HG03520 (cell line): ENCODE results near the gene MUL1.

Source experiments
- ATAC-seq: cut with Tn5 transposase; IDR thresholded peaks from one replicate; pipeline ENCODE4 v1.9.1; 2021; ENCODE audit warnings: mild to moderate bottlenecking, moderate library complexity; ENCODE audit not compliant: unreplicated experiment

The MUL1 gene

DNA sequence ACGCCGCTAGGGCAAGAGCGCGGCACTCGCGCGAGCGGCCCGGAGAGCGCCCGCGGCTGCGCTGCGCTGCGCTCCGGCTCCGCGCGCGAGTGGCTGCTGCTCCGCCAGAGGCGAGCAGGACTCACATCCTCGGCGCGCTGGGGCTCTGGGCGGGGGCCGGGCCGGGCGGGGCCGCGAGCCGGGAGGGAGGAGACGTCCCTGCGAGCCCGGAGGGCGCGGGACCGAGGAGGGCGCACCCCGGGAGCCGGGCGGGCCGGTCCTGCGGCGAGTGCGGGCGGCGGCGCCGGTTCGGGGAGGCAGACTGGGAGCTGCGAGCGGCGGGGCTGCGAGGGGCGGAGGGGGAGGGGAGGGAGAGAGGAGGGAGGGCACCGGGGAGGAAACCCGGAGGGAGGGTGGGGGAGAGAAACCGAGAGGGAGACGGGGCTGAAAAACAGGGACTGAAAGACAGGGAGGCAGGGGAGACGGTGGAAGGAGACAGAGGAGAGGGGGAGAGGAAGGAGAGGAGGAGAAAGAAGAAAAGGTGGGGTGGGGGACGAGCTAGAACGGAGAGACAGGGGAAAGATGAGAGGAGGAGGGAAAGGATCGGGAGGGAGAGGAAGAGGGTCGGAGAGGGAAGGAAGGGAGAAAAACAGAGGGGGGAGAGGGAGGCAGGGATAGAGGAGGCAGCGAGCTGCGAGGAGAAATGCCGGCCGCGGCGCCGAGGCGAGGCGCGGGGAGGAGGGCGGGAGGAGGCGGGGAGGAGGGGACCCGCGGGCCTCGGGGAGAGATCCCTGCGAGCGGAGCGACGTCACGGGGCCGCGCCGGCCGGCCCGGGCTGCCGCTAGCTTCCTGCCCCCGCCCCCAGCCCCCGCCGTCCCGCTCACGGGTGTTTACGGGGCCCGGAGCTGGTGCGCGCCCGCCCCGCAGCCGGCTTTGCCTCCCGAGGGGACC, 22.2 kb downstream of the MUL1 start, which contains the start of gene CAMK2N1:
Gene CAMK2N1 (minus strand): TSS at position 684 of the 930 bp plus-strand sequence. CDS start 831 bp downstream, outside the sequence.
- ATAC-seq = no peak

DNA sequence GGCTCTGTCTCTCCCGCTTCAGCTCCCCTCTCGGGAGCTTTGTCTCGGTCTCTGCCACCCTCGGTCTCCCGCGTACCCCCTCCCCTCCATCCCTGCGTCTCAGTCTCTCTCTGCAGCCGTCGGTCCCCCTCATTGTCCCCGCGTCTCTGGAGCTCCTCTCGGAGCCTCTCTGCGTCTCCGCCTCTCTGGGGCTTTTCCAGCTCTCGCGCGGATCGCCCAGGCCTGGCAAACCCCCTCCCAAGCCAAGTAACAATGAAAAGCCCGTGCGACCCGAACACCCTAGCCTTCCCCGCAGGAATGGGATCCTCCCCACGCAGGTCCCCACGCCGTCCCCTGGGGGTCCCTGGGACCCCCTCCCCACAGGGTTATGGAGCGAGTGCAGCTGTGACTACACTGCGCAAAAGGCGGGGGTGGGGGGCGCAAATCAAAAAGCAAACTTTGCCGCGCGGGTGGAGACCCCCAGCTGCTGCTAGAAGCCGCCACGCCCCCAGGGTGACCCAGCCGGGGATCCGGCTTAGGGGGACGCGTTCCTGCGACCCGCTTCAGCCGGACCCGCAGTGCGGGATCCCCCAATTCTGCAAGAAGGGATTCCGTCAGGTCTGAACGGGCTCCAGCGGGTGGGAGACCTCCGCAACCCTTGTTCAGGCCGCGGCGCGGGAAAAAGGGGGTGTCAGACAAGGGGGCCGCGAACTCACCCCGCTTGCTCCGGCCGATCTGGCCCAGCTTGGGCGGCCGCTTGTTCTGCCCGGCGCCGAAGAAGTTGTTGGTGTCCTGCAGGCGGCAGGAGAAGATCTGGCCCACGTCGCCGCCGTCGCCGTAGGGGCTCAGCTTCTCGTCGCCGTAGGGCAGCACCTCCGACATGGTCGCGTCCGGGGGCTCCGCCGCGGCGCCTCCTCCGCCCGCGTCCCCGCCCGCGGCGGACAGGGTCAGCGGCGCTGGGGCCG, 23.2 kb downstream of the MUL1 start:
- no peak for ATAC-seq

DNA sequence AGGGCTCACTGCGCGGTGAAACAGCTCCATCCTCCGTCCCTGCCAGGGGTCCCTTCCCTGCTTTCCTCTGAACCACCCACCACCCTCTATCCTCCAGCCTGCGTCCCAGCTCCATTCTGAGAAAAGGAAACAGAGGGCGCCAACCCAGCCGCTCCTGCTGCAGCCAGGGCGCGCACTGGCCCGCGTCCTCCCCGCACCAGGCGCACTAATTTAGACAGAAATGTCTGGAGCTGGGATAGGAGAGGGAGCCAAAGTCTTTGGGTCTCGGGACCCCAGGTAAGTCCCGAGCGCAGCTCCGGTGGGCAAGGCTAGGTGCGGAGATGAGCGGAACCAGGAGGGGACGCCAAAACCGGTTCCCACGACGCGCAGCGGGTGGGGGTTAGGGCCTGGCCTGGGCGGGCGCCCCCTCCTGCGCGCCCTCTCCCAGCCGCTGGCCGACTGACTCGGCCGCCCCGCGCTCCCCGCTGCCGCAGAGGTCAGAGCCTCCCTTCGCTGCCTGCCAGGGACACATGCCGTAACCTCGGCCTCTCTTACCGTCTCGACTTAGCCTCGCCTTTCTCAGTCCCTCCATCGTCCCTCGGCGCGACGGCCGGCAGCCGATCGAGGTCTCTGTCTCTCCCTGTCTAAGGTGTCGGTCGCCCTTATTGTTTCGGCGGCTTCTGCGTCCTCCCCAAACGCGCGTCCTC, 24.0 kb downstream of the MUL1 start:
- no peak for ATAC-seq

DNA sequence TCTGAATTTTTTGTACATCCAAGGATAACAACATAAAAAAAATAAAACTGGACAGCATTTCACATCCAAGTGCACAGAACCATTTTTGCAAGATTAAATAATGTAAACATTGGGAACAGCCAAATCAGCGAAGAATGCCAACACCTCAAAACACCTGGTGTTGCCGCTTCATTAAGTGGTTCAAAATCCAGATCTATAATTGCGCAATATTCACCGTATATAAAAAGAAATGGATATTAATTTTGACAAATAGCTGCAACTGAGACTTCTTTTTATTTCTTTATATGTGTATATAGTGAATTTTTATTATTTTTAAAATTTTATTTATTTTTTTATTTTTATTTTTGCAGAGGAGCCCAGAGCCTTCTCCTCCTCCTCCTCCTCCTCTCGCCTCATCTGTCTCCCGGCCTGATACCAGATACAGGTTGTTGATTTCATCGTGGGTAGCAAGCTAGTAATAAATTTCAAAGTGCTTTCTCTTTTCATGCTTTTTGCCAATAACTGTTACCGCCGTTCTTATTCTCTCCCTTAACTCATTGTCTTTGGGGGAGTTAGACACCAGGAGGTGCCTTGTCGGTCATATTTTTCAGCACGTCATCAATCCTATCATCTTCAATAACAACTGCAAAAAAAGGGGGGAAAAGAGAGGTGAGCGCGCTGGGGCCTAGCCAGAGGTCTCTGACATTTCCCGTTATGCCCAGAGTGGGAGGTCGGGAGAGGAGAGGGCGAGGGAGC, 24.7 kb downstream of the MUL1 start:
- no peak for ATAC-seq

DNA sequence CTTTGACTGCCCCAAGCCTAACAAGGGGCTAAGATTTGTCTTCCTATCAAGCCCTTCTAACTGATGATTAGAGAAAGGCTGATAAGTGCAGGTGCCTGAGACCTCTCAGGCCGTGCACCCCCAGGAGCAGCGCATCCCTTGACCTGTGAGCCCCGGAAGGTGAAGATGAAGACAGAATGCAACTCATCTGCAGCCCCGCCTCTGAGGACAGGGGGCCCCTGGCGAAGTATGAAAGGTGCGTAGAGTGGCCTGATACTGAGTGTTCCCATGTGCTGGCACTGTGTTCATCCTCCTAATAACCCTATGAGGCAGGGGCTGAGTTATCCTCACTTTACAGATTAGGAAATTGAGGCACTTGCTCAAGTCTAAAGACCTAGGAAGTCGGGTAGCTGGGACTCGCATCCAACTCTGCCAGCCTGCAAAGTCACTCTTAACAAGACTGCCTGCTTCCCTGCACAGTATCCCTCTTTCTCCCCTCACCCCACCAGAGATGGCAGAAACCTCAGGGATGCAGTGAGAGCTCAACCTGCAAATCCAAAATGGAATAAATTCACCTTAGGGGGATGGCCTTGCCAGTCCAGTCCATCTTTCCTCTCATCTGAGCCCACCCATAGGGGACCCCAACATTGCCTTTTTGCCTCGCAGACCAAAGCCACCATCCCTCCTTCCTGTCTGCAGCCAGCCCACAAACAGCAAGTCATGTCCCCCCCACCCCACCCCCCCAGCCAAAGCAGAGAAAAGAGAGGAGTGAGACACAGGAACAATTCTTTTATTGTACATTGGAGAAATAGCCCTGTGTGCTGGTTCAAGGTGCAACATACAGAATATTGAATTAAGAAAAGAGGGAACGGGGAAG, 26.1 kb downstream of the MUL1 start:
- no peak for ATAC-seq

DNA sequence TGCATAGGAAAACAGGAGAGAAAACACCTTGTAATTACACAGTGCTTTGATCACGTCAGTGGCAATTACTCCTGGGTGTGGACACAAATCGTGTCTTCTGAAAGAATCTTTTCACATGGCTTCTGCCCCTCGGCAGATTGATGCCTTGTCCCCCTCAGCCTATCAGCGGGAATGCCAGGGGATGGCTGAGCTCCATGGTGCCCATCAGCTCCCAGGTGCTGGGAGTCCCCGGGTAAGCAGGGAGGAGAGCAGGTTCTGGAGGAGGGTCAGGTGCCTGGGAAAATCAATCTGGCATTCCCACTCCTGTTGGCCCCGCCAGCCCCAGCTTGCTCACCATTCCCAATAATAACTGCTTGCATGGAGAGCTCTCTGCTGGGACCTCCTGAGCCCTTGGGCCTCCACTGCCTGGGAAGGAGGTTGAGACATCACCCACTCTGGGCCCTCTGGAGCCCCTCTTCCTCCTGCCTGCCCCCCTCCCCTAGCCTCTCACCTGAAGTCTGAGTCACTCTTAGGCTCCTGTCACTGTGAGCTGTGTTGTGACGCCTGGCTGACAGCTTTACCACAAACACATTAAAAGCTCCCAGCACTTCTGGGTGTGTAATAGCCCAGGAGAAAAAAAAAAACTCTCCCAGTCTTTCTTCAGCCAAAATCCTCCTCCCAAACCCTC, 26.9 kb downstream of the MUL1 start:
- ATAC-seq = no peak

DNA sequence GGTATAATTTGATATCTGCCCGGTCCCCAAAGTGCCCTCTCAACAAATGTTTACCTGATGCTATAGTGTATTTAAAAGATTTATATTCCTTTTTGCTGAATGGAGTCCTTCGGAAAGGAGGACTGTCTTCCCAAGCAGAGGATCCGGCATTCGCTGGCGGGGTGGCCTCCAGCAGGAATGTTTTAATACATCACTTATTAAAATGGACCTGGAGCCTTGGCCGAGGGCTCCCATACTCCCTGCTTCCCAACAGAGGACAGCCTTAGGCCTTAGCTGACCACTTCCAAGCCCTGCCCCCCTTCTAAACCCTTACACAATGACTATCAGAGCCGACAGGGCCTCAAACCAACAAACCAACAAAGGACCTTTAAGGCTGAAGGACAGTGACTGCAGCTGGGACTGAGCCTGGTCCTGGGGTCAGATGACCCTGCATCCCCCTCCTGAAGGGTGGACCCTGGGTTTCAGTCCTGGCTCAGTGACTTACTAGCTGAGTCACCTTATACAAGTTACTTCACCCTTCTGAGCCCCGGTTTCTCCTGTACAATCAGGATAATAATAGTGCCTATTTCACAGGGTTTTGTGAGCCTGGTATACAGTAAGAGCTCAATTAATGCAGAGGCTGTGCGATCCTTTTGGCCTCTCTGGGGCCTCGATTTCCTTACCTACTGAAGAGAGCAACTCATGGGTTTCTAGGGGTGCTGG, 27.6 kb downstream of the MUL1 start:
- no peak for ATAC-seq

DNA sequence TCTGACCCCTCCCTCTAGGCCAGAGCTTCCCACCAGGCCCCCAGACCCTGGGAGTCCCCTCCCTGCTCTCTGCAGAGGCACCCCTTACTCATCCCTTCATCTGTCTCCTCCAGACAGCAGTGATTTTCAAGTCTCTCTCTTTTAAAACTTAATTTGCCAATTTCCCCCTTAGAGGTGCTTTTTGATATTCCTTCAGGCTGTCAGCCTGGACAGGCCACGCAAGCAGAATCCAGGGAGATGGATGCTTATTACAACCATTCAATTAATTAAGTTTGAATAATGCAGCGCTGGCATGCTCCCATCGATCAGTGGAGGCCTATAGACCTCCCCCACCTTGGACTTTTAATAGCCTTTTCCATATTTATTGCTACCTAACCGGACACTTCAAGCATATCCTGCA, 28.1 kb downstream of the MUL1 start:
- no peak for ATAC-seq

DNA sequence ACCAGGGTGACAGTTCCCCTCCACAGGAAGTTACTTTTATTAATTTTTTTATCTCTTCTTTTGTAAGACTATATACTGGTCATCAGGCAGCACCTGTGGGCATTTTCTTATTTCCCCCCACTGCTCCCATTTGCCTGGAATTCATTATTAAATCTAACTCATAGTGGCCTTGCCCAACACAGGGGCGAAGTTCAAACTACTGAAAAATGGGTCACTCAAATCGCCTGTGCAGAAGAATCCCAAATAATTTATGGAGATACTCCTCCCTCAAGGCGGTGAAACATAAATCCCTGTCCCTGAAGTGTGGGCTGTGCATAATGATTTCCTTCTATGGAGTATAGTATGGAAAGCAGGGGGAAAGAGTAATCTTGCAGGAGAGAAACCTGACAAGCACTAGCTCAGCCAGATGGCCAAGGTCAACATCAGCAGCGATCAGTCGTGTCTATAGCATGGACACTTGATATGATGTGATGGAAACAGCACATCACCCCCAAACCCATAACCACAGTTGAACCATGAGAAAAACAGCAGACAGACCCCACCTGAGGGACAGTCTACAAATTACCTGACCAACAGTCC, 29.8 kb downstream of the MUL1 start:
- ATAC-seq = no peak

DNA sequence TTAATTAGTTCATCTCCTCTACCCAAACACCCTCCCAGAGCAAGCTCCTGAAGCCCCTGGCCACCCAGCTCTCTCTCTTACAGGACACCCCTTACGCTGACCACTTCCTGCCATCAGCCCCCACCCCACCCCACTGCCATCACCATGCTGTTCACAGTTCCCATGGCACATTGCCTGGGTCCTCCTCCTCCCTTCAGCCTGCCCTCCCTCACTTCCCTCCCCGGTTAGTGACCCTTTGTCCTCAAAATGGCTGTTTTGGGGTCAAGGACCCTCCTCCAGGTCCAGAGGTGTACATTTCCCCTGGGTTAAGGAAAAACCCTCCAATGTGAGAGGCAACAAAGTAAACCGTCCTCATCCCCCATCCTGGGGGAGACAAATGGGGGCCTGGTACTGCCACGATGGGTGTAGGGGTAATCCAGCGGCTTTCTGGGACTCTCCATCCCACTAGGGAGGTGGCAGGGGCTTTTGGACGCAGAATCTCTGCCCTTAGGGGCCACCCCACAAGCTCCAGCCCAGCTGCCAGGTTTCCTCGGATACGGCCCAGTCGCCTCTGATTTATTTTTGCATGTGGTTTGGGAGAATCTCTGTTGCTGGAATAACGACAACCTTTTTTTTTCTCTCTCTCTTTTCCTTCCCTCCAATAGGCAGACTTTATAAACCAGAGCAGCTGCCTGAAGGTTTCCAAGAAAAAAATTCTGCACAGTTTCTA, 30.4 kb downstream of the MUL1 start:
- no peak for ATAC-seq

DNA sequence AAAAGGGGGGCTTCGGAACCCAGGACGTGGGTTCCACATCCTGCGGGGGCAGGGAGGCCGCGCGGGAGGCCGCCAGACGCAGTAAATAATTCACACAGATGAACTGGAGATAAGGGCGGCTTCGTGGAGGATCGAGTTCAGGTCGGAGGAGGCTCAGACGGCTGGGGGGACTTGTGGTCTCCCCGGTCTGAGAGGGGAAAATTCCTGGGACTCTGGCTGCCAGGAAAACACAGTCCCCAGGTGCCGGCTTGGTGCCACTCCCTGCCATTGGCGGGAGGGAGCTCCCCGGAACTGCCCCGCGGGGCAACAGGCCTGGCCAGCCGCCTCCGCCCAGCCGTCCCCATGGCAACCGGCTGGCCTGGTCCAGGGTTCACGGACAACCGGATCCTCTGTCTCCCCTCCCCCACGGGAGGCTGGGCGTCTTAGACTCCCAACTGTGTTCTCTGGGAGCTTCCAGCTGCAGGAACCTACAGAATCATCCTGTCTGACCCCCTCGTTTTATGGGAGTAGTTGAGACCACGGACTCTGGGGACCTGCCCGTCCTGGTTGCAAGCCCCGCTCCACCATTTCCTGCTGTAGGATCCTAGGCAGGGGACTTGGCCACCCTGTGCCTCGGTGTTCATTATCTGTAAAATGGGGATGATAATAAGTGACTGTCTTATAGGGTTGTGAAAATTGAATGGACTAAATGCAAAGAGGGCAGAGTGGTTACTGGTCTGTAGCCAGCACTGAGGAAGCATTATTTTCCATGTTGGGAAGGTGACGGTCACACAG, 31.5 kb downstream of the MUL1 start:
- ATAC-seq = no peak

DNA sequence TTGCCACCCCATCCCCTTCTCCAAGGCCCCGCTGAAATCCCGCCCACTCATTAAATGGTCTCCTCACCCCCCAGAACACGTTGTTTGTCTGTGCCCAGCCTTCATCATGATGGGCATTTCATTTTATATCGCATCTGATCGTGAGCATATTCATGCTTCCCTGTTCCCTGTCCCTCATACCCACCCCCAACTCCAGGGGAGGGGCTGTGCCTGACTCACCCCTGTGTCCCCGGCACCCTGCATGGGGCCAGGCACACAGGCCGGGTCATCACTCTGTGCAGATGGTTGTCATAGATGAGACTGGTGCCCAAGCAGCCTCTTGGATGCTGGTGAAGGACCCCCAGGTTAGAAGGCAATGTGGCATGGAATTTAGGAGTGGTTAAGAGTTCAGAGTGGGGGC, 33.0 kb downstream of the MUL1 start:
- ATAC-seq = no peak

DNA sequence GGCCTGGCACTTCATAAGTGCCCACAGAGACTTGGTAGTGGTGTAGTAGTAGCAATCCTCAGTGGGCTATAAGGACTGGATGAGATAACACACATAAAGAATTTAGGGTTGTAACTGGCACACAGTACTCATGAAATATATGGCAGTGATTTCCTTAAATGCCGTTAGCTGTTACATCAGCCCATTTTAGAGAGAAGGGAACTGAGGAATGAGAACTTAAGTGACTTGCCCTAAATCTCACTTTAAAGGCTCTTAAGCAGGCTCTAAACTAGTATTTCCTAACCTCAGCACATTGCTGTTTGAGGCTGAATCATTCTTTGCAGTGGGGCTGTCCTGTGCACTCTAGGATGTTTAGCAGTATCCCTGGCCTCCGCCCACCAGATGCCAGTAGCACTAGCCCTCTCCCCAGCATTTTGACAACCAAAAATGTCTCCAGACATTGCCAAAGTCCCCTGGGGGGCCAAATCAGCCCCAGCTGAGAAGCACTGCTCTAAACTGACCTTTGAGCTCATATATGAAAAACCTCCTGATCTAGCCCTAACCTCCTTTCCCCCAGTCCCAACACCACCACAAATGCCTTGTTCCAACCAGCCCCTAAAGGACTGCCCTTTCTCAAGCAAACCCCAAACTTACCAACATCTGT, 33.5 kb downstream of the MUL1 start:
- no peak for ATAC-seq

DNA sequence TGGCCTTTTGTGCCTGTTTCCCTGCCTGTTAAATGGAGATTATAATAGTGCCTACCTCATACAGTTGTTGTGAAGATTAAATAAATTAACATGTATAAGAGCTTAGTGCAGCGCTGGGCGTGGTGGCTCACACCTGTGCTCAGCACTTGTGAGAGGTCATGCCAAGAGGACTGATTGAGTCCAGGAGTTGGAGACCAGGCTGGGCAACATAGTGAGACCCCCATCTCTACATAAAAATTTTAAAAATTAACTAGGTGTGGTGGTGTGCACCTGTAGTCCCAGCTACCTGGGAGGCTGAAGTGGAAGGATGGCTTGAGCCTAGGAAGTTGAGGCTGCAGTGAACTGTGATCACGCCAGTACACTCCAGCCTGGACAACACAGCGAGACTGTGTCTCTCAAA, 34.1 kb downstream of the MUL1 start:
- ATAC-seq = no peak

DNA sequence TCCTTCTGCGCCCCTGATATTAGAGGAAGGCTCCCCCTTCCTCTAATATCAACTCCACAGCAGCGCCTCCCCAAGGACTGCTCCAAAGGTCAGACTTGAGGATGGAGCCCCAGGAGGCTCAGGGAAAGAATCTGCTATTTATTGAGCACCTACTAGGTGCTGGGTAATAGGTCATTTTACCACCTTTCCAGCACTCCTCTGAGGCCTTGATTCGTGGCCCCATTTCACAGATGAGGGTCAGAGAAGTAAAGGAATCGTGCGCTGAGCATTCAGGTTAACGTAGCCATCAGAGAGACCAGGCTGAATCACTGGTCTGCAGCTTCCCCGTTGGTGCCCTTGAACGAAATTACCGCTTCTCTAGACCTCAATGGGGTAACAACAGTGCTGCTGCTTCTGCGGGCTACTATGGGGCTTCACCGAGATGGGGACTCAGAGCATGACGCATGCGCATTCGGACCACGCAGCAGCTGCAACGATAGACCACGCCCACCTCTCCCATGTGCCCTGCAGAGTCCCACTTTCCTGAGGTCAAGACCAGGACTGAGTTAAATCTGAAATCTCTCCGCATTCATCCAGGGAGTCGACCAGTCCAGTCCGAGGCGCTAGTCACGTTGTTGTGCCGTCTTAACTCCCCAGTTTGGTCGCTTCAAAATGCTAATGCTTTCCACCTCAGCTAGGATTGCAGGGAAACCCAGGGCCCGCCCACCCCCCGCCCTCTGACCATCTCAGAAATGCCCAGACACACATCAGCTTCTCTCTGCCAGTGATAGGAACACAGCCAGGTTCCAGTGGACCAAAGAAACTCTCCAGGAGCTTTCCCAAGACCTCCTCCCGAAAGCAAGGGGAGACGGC, 34.9 kb downstream of the MUL1 start:
- ATAC-seq = no peak
